Measurements from ENCODE around the gene SLC49A3.

The SLC49A3 gene

DNA sequence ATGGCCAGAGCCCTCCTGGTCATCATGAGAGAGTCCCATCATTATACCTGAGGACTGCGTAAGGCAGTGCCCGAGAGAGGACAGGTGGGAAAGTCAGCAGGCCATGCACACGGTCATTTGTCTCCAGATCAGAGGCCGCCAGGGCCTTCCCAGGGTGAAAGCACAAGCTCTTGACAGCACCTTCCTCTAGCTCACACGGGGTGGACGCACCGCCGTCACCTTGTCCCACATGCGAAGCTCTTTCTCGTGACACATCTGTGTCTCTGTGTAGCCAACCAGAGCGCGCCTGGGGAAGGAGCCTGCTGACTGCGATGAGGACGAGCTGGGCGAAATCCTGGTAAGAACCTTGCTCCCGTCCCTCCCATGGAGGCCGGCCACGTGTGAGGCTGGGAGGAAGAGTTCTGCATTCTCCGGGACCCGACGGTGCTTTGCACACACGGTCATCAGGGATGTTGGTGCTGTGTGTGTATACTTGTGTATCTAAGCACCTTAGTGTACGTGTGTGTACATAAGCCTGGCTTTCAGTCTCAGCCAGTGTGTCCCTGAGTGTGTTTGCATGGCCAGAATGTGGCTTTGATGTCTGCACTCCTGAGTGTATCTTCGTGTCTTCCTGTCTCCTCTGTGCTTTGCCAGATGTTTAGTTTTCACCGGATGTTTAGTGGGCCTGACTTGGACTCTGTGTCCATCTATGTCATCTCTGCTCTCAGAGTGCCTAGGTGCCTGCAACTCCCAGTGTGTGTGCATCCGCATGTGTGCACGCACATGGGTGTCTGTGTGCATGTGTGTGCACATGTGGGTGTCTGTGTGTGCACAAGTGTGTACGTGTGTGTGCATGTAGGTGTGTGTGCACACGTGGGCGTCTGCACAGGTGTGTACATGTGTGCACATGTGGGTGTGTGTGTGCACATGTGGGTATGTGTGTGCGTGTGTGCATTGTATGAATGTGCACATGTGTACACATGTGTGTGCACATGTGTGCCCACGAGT is 30.0 kb downstream of the SLC49A3 start:
- DNase-seq (ENCODE audit: low read depth), result no peak
- TF ChIP-seq, protein P1, sequence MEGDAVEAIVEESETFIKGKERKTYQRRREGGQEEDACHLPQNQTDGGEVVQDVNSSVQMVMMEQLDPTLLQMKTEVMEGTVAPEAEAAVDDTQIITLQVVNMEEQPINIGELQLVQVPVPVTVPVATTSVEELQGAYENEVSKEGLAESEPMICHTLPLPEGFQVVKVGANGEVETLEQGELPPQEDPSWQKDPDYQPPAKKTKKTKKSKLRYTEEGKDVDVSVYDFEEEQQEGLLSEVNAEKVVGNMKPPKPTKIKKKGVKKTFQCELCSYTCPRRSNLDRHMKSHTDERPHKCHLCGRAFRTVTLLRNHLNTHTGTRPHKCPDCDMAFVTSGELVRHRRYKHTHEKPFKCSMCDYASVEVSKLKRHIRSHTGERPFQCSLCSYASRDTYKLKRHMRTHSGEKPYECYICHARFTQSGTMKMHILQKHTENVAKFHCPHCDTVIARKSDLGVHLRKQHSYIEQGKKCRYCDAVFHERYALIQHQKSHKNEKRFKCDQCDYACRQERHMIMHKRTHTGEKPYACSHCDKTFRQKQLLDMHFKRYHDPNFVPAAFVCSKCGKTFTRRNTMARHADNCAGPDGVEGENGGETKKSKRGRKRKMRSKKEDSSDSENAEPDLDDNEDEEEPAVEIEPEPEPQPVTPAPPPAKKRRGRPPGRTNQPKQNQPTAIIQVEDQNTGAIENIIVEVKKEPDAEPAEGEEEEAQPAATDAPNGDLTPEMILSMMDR (conservative IDR thresholded peaks at IDR 0.05; ENCODE audit: control insufficient read depth, insufficient read depth, low read depth, low read length), result no peak
- no peak overlapping the region for H3K4me3 ChIP-seq (ENCODE audit: control insufficient read depth, low read depth, low read length)

DNA sequence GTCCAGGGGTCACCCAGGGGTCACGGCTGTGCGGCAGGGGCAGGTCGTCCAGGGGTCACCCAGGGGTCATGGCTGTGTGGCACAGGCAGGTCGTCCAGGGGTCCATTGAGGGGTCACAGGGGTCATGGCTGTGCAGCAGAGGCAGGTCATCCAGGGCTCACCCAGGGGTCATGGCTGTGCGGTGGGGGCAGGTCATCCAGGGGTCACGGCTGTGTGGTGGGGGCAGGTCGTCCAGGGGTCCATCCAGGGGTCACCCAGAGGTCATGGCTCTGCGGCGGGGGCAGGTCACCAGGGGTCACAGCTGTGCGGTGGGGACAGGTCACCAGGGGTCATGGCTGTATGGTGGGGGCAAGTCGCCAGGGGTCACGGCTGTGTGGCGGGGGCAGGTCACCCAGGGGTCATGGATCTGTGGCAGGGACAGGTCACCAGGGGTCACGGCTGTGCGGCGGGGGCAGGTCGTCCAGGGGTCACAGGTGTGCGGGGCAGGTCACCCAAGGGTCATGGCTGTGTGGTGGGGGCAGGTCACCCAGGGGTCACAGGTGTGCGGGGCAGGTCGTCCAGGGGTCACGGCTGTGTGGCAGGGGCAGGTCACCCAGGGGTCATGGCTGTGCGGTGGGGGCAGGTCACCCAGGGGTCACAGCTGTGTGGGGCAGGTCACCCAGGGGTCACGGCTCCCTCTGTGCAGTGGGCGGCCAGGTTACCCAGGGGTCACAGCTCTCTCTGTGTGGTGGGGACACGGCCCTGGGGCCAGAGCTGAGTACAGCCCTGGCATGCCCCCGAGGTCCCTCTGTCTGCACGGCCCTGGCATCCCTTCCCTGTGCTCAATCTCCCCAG is 30.9 kb downstream of the SLC49A3 start:
- TF ChIP-seq, protein P1 (conservative IDR thresholded peaks at IDR 0.05; ENCODE audit: control insufficient read depth, insufficient read depth, low read depth, low read length), result no peak
- H3K4me3 ChIP-seq (ENCODE audit: control insufficient read depth, low read depth, low read length), result no peak overlapping the region
- DNase-seq (ENCODE audit: low read depth), result no peak

DNA sequence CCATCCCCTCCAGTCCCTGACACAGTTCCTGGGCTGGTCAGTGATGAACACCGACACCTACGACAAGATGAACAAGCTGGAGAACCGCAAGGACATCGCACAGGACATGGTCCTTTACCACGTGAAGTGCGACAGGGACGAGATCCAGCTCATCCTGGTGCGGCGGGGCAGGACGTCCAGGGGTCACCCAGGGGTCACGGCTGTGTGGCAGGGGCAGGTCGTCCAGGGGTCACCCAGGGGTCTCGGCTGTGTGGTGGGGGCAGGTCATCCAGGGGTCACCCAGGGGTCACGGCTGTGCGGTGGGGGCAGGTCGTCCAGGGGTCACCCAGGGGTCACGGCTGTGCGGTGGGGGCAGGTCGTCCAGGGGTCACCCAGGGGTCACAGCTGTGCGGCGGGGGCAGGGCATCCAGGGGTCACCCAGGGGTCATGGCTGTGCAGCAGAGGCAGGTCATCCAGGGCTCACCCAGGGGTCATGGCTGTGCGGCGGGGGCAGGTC is 31.6 kb downstream of the SLC49A3 start:
- no peak overlapping the region for H3K4me3 ChIP-seq (ENCODE audit: control insufficient read depth, low read depth, low read length)
- TF ChIP-seq, protein P1 (conservative IDR thresholded peaks at IDR 0.05; ENCODE audit: control insufficient read depth, insufficient read depth, low read depth, low read length), result no peak
- no peak for DNase-seq (ENCODE audit: low read depth)

DNA sequence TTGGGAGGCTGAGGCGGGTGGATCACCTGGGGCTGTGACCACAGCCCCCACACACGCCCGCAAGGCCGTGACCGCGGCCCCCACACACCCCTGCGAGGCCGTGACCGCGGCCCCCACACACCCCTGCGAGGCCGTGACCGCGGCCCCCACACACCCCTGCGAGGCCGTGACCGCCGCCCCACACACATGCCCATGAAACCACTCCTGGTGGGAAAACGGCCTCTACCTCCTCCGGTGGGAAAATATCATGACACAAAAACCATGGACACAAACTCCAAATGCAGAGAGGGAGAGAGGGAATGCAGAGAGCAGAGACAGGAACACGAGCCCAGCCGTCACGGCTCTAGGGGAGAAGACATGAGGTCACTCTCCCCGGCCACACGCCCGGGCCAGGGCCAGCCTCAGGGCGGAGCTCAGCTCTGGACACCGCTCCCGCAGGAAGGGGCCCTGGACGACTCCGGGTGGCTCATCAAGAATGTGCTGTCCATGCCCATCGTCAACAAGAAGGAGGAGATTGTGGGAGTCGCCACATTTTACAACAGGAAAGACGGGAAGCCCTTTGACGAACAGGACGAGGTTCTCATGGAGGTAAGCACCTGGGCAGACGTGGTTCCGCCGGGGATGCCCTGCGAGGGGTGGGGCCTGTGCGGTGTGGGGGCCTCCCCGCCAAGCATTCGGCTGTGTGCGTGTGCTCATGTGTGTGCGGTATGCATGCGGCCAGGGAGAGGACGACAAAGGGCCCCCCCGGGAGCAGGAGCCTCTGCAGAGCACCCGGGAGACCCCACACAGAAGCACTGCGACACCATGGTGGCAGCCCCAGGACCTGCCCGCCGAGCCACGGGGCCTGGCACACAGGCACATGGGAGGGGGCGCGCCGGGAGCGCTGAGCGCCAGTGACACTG is 32.3 kb downstream of the SLC49A3 start:
- TF ChIP-seq, protein P1 (conservative IDR thresholded peaks at IDR 0.05; ENCODE audit: control insufficient read depth, insufficient read depth, low read depth, low read length), result no peak
- H3K4me3 ChIP-seq (ENCODE audit: control insufficient read depth, low read depth, low read length), result no peak overlapping the region
- peak; percentile 19 for DNase-seq (ENCODE audit: low read depth)

DNA sequence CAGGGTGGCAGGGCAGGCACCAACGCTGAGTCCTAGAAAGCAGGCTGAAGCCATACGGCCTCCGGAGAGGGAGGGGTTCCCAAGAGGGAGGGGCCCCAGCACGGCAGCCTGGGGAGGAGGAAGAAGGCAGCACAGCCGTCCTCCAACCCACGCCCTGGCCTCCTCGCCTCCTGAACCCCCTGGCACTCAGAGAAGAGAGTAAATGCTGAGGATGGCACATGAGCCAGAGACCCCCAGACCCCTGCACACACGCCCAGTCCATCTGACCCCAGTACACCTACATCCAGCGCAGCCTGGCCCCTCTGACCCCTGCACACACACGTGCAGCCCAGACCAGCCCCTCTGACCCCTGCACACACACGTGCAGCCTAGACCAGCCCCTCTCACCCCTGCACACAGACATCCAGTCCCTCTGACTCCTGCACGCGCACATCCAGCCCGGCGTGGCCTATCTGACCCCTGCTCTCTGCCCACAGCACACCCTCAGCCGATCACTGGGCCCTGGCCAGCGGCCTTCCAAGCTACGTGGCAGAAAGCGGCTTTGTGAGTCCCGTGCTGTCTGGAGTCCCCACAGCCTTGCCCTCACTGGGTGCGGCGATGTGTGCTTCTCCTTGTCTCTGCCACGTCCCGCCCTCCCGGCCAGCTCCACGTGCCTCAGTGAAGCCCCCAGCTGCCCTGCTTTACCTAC is 33.3 kb downstream of the SLC49A3 start:
- DNase-seq (ENCODE audit: low read depth), result no peak
- TF ChIP-seq, protein P1 (conservative IDR thresholded peaks at IDR 0.05; ENCODE audit: control insufficient read depth, insufficient read depth, low read depth, low read length), result no peak
- H3K4me3 ChIP-seq (ENCODE audit: control insufficient read depth, low read depth, low read length), result no peak overlapping the region
